ENCODE data around the gene CPA2. TPM values are rescaled to one million over a fixed set of nuclear protein-coding genes. Genes with fewer than 3 reads are reported as not detected.
"Not testable (repeated sequence)": the region's sequence is repeated elsewhere in the genome, so short reads cannot be mapped to it uniquely, and the experiment has no call there.

CPA2 gene
- total RNA-seq, 1 experiment from 2014 or later: not detected

DNA sequence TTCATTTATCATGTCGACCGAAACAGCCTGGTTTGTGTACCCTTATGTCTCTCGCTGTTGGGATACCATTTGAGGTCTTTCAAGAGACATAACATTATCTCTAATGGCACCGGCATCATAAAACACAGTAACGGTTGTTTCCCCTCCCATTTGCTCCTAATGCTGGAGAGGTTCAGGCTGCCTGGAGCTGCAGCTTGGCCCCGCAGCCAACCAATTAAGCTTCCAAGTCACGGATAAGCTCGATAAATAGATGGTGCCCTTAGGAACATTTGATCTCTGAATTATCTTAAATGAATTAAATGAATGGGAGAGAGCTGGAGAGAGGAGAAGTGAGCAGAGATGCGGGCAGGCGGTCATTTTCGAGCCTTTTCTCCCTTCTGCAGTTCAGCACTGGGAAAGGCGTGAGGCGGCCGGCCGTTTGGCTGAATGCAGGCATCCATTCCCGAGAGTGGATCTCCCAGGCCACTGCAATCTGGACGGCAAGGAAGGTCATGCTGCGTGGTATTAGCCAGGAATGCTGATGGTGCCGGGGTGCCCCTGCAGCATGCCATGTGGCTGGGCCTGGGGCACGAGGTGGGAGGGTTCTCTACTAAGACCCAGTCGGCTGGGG, 38.9 kb downstream of the CPA2 start:
- DNase-seq (ENCODE audit: low spot score): no peak

DNA sequence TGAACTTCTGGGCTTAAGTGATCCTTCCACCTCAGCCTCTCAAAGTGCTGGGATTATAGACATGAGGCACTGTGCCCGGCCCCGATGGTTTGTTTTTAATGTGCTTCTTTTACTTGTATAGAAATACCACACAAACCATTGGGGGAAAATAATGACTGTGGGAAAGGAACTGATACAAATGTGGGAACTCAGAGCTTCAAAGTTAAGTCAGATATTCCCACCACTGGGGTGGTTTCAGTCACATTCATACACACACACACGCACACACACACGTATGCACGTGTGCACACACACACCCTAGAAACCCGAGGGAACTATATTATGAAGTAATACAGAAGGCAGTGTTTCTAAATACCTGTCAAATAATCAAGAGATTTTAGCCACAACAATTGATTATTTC, 43.3 kb downstream of the CPA2 start:
- DNase-seq (ENCODE audit: low spot score): no peak

DNA sequence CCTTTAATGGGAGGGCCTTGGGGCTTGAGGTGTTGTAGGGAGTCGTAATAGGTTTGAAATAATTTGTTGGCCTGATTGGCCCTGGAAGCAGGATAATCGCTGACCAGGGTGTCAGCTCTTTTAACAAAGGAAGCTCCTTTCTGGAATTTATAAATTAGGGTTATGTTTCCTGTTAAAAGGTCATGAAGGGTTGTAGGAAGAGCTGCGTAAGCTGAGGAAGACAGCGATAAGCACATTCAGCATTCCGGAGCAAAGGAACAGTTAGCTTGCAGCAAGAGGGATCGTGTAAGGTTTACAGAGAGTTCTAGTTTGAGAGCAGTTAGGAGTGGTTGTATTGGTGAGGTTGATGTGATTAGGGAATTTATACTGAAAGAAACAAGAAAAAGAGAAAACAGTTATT, 47.6 kb downstream of the CPA2 start:
- DNase-seq (ENCODE audit: low spot score): no peak

DNA sequence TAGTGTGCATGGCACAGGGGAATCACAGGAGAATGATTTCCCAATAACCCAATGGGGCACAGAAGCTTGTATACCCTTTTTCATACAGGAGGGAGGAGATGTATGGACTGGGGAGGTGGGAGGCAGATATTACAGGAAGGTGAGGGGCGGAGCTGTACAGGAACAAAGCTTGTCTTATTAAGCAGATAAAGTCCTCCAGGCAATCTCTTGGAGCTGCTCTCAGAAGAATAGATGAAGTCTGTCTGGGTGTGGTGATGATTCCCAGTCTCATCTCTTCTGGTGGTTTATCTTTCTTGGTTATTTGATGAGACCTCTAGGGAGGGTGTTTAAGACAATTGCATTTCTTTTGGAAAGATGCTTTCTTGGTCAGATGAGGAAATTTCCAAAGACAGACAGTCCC, 52.9 kb downstream of the CPA2 start:
- DNase-seq (ENCODE audit: low spot score): no peak

DNA sequence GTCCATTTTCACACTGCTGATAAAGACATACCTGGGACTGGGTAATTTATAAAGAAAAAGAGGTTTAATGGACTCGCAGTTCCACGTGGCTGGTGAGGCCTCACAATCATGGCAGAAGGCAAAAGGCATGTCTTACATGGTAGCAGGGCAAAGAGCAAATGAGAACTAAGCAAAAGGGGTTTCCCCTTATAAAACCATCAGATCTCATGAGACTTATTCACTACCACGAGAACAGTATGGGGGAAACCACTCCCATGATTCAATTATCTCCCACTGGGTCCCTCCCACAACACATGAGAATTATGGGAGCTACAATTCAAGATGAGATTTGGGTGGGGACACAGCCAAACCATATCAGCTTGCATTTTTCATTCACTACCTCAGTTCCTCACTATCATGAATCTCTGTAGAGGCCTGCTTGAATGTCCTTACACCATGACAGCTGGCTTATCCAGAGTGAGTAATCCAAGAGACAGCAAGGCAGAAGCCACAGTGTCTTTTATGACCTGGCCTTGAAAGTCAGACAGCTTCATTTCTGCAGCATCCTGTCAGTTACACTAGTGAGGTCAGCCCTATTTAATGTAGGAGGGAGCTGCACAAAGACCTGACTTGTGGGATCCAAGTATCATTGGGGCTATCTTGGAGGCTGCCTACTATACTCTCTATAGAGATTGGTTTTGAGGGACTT, 55.0 kb downstream of the CPA2 start:
- DNase-seq (ENCODE audit: low spot score): not testable (repeated sequence)

DNA sequence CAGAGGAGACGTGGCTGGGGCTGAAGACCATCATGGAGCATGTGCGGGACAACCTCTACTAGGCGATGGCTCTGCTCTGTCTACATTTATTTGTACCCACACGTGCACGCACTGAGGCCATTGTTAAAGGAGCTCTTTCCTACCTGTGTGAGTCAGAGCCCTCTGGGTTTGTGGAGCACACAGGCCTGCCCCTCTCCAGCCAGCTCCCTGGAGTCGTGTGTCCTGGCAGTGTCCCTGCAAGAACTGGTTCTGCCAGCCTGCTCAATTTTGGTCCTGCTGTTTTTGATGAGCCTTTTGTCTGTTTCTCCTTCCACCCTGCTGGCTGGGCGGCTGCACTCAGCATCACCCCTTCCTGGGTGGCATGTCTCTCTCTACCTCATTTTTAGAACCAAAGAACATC, 56.0 kb downstream of the CPA2 start:
- DNase-seq (ENCODE audit: low spot score): no peak

DNA sequence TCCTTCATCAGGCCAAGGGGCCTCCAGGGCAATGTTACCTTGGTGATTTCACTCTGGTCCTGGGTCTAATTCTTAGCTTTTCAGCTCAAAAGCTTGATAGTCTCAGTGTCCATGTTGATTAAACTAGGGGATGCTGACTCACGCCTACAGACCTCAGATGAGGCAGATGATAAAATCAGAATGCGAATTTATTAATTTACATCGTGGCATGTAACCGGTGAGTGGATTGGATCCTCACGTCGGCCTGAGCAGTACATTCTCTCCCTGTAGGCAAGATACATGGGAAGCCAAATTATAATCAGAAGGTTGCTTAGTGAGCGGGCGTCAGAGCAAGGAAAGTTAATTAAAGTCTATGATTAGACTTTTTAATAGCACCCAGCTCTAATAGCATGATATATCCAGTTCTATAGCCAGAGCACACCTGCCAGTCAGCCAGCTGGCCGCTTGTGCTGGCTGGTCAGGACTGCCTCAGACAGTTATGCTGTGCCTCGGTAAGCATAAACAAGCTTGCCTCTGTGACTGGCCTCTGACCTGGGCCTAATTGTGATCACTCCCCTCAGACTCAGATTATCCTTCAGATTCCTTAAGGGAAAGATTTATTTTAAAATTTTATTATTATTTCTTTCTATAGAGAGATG, 57.8 kb downstream of the CPA2 start:
- DNase-seq (ENCODE audit: low spot score): no peak

DNA sequence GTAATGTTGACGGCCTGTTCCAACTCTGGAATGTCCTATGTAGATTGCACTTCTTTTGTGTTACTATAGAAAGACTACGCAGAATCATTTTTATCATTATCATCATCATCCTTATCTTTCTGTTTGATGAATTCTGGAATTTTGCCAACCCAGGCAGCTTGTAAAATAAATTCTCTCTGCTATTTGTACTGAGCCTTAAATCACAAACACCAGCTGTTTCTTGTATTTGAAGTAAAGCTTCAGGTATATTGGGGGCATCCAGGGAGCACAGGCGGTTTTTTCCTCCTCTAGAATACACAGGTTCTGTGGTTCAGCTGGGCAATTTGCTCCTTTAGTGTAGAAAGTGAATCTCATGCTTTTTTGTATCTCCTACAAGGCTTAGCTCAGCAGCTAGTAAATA, 63.0 kb downstream of the CPA2 start:
- no peak for DNase-seq (ENCODE audit: low spot score)

DNA sequence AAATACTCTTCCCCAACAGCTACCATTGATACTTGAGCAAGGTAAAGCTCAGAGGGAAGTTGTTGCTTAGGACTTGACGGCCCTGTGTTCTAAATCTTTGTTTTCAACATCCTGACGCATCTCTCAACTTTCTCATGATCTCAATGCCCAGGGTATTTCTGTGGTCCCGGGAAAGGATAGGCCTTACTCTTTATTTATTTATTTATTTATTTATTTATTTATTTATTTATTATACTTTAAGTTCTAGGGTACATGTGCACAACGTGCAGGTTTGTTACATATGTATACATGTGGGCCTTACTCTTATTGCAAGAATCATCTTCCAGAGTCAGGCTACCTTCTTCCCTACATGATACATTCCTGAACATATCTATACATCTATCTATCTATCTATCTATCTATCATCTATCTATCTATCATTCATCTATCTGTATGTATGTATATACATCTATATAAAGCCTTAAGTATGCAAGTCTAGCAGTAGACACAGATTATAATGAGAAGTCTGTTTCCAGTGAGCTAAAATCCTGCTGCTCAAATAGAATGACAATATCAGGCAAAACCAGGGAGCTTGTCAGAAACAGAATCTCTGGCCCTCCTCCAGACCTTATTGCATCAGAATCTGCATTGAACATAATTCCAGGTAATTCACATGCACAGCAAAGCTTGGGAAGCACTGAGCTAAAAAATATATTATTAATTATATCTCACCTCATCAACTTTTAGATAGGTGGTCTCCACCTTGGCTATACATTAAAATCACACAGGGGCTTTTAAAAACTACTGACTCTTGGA, 65.8 kb downstream of the CPA2 start:
- DNase-seq (ENCODE audit: low spot score): no peak

DNA sequence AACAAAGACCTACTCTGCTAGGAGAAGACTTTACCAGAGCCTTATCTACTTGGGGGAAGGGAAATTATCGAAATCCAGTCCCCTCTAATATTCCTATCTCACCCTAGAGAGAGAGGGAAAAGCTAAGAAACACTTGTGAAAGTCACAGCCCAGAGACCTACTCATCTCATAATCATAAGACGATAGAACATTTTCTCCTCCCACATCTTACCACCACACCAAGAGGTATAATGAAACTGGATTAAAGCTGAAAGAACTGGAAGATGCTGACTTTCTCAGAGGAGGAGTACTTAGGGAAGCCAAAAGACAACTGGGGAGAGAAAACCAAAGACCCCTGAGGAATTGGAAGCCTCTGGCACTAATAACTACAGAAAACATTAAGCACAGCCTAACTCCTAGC, 67.2 kb downstream of the CPA2 start:
- DNase-seq (ENCODE audit: low spot score): no peak

DNA sequence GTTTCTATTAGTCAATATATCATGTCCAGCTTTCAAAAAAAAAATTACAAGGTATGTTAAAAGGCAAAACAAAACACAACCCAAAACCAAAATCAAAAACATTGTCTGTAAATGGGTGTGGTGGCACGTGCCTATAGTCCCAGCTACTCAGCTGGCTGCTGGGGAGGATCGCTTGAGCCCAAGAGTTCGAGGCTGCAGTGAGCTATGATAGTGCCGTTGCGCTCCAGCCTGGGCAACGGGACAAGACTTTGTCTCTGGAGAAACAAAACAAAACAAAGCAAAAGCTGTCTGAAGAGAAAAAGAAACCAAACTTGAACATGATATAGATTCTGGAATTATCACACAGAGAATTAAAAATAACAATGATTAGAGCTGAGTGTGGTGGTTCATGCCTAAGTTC, 67.6 kb downstream of the CPA2 start:
- DNase-seq (ENCODE audit: low spot score): no peak

DNA sequence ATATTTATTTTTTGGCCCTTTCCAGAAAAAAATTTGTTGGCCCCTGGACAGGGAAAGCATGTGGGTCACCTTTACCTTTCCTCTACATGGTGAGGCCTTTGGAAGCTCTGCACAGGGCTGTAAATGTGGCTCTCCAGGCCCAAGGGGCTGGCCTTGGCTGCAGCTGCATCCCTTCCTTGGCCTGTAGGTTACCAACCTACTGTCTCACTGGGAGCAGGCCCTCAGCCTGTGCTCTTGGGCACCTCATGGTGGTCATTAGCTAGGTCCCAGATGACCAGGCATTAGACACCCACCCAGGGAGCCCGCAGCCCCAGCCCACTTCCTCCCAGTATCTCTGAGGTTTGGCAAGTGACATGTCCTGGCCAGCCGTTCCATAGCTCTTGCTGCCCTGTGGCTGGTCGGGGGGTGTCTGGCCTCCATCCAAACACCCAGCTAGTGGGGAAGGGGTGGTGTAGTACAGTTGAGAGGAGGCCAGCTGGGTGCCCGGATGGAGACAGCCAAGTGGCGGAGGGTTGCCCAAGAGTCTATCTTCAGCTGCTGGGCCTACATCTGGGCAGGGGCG, 70.8 kb downstream of the CPA2 start:
- no peak for DNase-seq (ENCODE audit: low spot score)

DNA sequence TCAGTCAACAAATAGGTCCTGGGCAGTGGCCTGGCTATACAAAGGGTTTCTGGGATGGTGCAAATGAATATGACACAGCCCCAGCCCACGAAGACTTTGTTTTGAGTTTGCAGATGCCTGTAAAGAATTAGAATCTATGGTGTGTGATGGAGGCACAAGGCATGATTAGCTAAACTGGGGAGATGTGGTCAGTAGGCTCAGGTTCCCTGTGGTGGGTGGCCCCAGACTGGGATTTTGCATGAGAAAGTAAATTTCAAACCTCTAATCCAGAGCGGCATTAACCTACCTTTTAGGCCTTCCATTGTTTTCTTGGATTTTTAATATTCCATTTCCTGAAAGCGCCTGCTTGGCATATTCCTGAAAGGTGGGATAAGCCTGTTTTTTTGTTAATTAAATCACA, 71.6 kb downstream of the CPA2 start:
- no peak for DNase-seq (ENCODE audit: low spot score)

Other genes with a start within 250 kb of the CPA2 start
- 53.1 and 79.8 TPM in 2 replicates for gene ZC3HC1, start 215.5 kb upstream of the CPA2 start, total RNA-seq (2014; rRNA removed; shearing (Covaris generic))
- 13.5 and 15.5 TPM in 2 replicates for gene KLHDC10, start 196.3 kb upstream of the CPA2 start, total RNA-seq (2014; rRNA removed; shearing (Covaris generic))
- 20.2 and 30.9 TPM in 2 replicates for gene TMEM209, start 61.5 kb upstream of the CPA2 start, total RNA-seq (2014; rRNA removed; shearing (Covaris generic))
- gene SSMEM1, start 59.0 kb upstream of the CPA2 start, total RNA-seq (2014; rRNA removed; shearing (Covaris generic)): not detected in 2 replicates
- 6.8 and 22.7 TPM in 2 replicates for gene CPA4, start 26.3 kb downstream of the CPA2 start, total RNA-seq (2014; rRNA removed; shearing (Covaris generic))
- gene CPA5, start 78.0 kb downstream of the CPA2 start, total RNA-seq (2014; rRNA removed; shearing (Covaris generic)): not detected in 2 replicates
- not detected in 2 replicates for gene CPA1, start 113.6 kb downstream of the CPA2 start, total RNA-seq (2014; rRNA removed; shearing (Covaris generic))
- gene CEP41, start 174.2 kb downstream of the CPA2 start, total RNA-seq (2014; rRNA removed; shearing (Covaris generic)): 17.7 and 36.0 TPM in 2 replicates
- 0.06 TPM in 1 of 2 replicates, not detected in the other for gene MEST, start 225.2 kb downstream of the CPA2 start, total RNA-seq (2014; rRNA removed; shearing (Covaris generic))